GM19238 (cell line): Measurements from ENCODE around the gene FGD4.
"Not testable (repeated sequence)": the region's sequence is repeated elsewhere in the genome, so short reads cannot be mapped to it uniquely, and the experiment has no call there.

Source experiments
- DNase-seq: peaks from one replicate; pipeline ENCODE4 v3.0.0; 2011; ENCODE audit warnings: low spot score; ENCODE audit not compliant: insufficient read length

The FGD4 gene

GRCh38 chr12:32519047-32519446, 119.7 kb downstream of the FGD4 start:
- DNase-seq, result no peak

DNA sequence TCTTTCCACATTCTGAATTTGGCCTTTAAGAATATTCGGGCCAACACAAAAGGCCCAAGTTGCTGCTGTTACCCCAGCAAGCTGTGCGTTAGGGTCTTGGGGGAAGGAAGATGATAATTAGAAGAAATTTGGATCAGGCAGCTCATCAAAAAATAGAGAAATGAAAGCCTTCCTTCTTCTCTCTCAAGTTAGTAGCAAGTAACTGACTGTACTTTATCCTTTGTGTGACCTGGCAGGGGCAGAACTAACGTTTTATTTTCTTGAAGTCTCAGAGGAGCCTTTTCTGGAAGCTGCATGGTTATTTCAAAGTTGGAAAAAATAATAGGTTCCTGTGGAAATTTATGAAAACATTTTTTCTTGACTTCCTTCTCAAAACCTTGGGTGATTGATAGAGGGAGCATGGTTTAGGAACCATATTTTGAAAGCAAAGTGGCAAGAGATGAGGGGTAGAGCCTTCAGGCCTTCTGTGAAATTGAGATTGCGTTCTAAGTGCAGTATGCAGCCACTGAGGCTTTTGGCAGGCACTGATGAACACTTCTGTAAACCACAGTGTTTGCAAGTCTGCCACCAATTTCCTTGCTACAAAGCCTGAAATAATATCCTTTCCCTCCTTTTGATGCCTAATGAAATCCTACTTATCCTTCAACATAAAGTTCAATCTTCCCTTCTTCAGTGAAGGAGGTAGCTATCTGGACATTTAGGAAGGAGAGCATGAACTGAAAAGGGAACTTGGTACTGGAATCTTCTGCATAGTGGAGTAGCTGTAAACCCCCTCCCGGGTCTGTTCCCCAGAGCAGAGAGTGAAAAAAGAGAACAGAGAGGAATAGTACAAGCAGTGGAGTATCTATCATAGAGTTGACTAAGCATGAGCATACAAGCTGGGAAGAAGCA, 123.2 kb downstream of the FGD4 start:
- peak; percentile 9 for DNase-seq

GRCh38 chr12:32525802-32526201, 126.4 kb downstream of the FGD4 start:
- DNase-seq, result not testable (repeated sequence)

GRCh38 chr12:32526343-32526742, 127.0 kb downstream of the FGD4 start:
- not testable (repeated sequence) for DNase-seq

DNA sequence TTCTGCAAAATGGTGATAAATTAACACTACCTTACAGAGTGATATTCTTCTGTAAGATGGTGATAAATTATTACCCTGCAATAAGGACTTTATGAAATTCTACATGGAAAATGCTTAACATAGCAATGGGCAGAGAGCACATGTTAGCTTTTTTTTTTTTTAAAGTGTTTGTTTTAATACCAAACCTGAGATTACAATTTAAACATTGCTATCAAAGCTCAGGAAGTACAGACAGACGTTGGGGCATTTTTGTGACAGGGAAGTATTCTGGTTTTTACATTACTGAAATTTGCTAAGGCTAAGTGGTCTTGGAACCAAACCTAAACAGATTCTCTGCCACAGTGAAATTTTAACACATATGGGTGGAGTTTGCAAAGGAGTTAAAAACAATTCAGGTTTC, 133.1 kb downstream of the FGD4 start:
- DNase-seq, result no peak

DNA sequence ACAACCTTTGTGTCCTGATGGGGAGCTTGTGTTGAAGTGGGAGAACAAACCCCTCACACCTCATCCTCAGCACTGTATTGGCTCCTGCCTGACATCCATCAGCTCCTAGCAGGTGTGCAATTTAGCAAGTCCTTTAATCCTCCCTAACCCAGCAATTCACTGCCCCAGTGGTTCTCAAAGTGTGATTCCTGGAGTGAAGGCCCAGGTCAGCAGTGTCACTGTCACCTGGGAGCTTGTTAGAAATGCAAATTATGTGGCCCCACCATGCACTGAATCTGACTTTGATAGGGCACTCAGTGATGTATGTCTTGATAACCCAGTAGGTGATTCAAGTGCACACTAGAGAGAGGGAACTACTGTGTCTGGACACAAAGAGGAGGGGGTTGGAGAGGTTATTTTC, 133.6 kb downstream of the FGD4 start:
- no peak for DNase-seq

DNA sequence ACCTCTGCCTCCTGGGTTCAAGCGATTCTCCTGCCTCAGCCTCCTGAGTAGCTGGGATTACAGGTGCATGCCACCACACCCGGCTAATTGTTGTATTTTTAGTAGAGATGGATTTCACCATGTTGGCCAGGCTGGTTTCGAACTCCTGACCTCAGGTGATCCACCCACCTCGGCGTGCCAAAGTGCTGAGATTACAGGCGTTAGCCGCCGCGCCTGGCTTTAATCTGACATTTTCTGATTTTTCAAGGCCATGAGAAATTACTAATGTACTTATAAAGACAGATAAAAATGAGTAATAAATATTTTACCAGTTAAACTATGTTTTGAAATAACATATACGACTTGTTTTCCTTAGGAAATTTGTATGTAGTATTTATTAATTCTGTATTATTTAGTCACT, 134.1 kb downstream of the FGD4 start:
- DNase-seq, result not testable (repeated sequence)

- no peak for DNase-seq
Measured at GRCh38 chr12:32533971-32534590, 134.7 kb downstream of the FGD4 start.

DNA sequence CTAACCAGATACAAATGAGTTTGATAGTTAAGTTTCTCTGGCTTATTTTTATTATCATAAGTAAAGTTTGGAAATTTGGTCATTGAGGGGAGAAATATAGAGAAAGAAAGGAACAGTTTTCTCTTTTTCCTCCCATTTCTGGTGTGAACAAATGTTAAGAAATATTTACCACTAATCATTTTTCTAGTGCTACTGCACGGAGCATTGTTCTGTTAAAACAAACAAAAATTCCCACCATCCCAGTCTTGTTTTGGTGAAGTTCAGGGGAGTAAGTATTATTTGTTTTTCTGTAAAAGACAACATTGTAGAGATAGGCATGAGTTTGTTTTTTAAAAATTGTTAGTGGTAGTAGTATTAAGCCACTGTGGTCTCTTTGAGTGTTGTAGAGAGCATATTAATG, 135.3 kb downstream of the FGD4 start:
- DNase-seq, result no peak

DNA sequence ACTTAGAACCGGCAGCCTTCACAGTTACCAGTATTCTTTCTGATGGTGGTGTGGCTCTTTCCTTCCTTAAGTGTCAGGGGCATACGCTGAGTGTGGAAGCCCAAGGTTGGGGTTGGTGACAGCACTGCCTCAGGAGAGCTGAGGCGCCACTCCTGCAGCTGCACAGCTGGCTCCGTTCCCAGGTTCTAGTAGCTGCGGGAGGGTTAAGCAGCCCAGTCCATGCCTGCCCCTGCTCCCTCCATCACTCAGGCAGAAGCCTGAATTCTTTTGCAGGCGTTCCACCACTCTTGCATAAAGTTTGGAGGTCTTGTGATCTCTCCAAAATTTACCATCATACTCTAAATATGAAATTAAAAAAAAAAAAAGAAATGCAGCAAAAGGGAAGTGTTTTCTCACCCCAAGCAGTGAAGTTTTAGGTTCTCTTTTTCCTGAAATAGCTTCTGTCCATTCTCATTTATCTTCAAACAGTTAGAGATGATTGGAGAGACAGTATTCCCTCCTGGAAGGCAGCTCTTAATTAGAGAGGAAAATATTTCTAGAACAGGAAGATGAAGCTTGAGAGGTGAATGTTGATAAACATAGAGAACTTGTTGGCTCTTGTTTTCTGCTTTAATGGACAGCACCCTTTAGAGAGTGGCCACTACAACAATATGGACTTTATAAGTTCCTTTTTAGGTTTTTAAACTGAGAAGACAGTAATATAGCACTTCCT, 136.1 kb downstream of the FGD4 start:
- no peak for DNase-seq

DNA sequence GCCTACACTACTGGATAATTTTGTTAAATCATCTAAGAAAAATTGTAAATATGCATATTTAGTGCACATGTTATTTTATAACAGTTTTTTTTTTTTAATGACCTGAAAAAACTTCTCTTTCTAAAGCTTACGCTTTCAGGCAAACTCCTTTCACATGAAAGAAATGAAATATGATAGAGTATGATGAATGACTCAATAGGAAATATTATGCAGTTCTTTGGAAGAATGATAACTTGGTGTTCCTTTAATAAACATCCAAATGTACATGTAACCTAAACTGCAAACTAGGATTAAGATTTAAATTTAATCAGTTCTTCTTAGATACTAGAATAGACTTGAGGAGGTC, 136.6 kb downstream of the FGD4 start:
- no peak for DNase-seq

GRCh38 chr12:32541754-32542374, 142.5 kb downstream of the FGD4 start:
- DNase-seq, result no peak

GRCh38 chr12:32542428-32543229, 143.3 kb downstream of the FGD4 start:
- no peak for DNase-seq

DNA sequence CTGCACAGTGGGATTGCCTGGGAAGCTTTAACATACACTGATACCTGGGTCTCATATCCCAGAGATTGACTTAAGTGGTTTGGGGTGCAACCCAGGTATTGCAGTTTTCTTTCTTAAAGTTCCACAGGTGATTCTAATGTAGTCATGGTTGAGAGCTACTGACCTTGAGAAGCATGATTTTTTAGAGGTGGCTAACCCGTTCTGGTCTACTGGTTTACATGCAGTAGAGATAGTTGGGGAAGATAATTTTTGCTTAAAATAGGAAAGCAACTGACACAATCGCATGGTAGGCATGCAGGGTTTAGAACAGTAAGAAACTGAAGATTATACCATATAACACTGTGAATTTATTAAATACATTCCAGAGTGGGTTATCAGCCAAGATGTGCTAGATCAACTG, 145.5 kb downstream of the FGD4 start:
- DNase-seq, result no peak

GRCh38 chr12:32545413-32545980, 146.1 kb downstream of the FGD4 start:
- DNase-seq, result no peak

DNA sequence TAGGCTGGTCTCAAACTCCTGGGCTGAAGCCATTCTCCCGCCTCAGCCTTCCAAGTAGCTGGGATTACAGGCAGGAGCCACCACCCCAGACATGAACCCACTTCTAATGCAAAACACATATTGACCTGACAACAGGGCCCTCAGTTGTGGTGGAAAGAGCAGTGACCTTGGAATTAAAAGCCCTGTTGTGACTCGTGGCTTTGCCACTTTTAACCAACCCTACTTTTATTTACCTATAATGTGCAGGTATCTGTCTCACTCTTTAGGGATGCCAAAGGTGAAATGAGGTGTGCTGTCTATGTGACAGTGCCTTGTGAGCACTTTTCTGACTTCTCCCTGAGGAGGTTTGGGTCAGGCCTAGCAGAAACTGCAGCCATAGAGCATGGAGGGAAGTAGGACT, 146.9 kb downstream of the FGD4 start:
- no peak for DNase-seq

- no peak for DNase-seq
Measured at GRCh38 chr12:32548691-32549281, 149.4 kb downstream of the FGD4 start.

DNA sequence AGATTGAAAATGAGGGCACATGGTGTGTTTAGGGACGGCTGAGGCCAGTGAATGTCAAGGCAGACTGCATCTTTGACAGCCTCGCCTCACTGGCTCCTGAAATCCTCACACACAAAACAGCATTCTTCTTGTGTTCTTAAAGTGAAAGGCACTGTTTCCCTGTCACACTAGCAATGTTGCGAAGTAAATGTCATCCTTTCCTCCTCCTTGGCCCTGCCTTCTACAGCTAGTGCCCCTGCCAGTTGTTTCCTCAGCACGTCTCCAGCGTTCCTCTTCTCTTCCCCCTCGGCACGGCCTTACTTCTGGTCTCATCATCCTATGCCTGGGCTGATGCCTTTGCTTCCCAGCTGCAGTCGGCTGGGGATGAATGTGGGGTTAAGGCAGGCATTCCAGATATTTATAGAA, 150.3 kb downstream of the FGD4 start:
- no peak for DNase-seq

GRCh38 chr12:32551058-32551457, 151.7 kb downstream of the FGD4 start:
- no peak for DNase-seq

DNA sequence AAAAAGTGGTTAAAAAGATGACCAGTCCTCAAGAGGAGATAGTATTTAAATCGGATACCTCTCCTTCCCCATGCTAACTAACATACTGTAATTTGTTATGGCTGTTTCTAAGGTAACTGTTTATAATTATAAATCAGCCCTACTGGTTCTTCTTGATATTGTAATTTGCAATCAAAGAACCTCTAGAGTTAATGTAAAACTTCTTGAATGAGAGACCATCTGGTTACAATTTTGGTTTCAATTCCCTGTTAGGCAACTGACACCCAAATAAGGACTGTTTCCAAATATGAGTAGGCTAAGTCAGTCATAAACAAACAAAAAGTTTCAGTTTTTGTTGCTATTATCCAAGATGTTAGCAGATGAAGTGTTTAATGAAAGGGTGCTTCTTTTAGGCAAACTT, 159.5 kb downstream of the FGD4 start:
- DNase-seq, result peak; percentile 49
